A549 (cell line): ENCODE measurements around the gene LY86. TPM values are rescaled to one million over a fixed set of nuclear protein-coding genes. Genes with fewer than 3 reads are reported as not detected.

Source experiments
- ATAC-seq, 2 experiments: fragments of 200-7000 bp in 1 of 2; fragments of >200 bp in 1 of 2; cut with Nextera tagmentation in 1 of 2; cut with Tn5 transposase in 1 of 2; 3 replicates each; pipeline versions ENCODE4 v1.8.0 to v1.9.1; 2018 to 2020; ENCODE audit warnings: mild to moderate bottlenecking in 1 of 2, moderate library complexity in 1 of 2
- CTCF ChIA-PET: fragments of 300-600 bp; sonication (Branson Sonifier 250); formaldehyde crosslinking; extraction: SDS; loops from one replicate; lab custom pipeline; 2021; ENCODE audit warnings: antibody characterized with exemption, inconsistent platforms; lab: Yijun Ruan, JAX
- POLR2A ChIA-PET: fragments of 350-600 bp; formaldehyde crosslinking; extraction: SDS; loops from one replicate; lab custom pipeline; 2021; ENCODE audit warnings: antibody characterized with exemption, inconsistent platforms; lab: Yijun Ruan, JAX
- DNase-seq, 2 experiments: peaks; one replicate each; pipeline versions ENCODE4 v3.0.0 to v3.0.0-alpha.2; 2011 to 2016; ENCODE audit warnings: low read depth in 1 of 2, low spot score in 1 of 2
- FAIRE-seq: peaks from 2 replicates; lab custom pipeline; 2011; peaks lifted over from hg19 to GRCh38; lab: Jason Lieb, UNC
- H3K27ac ChIP-seq, 2 experiments: fragments of >200 bp; sonication (Bioruptor Twin); formaldehyde crosslinking; 3 replicates each; pipeline ENCODE4 v1.5.1; 2016 to 2017
- H3K4me1 ChIP-seq: fragments of >200 bp; sonication (Bioruptor Twin); formaldehyde crosslinking; 3 replicates; pipeline ENCODE4 v1.6.1; 2016
- H3K4me2 ChIP-seq: fragments of >200 bp; sonication (Bioruptor Twin); formaldehyde crosslinking; 3 replicates; pipeline ENCODE4 v1.6.1; 2016
- H3K4me3 ChIP-seq: fragments of >200 bp; sonication (Bioruptor Twin); formaldehyde crosslinking; 3 replicates; pipeline ENCODE4 v1.5.1; 2016
- H3K9me3 ChIP-seq: fragments of >200 bp; sonication (Bioruptor Twin); formaldehyde crosslinking; 3 replicates; pipeline ENCODE4 v1.6.1; 2016
- CBX8 ChIP-seq: fragments of 200-600 bp; sonication (generic); IDR thresholded peaks from 2 replicates; pipeline ENCODE4 v1.6.1; 2016
- CHD2 ChIP-seq: fragments of 150-350 bp; IDR thresholded peaks from 2 replicates; pipeline ENCODE4 v1.6.1; 2014; ENCODE audit warnings: low read length; ENCODE audit not compliant: partially characterized antibody
- EHMT2 ChIP-seq: fragments of 200-600 bp; sonication (generic); IDR thresholded peaks from 2 replicates; pipeline ENCODE4 v1.6.1; 2016; ENCODE audit warnings: antibody characterized with exemption, low read depth, mild to moderate bottlenecking, moderate library complexity
- FOSL2 ChIP-seq, 2 experiments: fragments of 450-650 bp in 1 of 2; fragments of >200 bp in 1 of 2; sonication (Bioruptor Twin) in 1 of 2; formaldehyde crosslinking; IDR thresholded peaks; 2 replicates each; pipeline versions ENCODE4 v1.5.0 to v1.6.1; 2016 to 2020; ENCODE audit warnings: mild to moderate bottlenecking in 1 of 2, moderate library complexity in 1 of 2
- GATA3 ChIP-seq: IDR thresholded peaks from 2 replicates; pipeline ENCODE4 v1.6.1; 2012; ENCODE audit warnings: borderline replicate concordance
- HOXB13 ChIP-seq: fragments of 250-450 bp; sonication (Bioruptor Pico); IDR thresholded peaks from 2 replicates; pipeline ENCODE4 v1.5.0; 2020; ENCODE audit warnings: low read depth, mild to moderate bottlenecking, moderate library complexity
- HOXB5 ChIP-seq: fragments of 250-450 bp; sonication (Bioruptor Pico); IDR thresholded peaks from 2 replicates; pipeline ENCODE4 v1.5.0; 2020; ENCODE audit warnings: mild to moderate bottlenecking, moderate library complexity
- KDM1A ChIP-seq: fragments of 200-600 bp; sonication (generic); IDR thresholded peaks from 2 replicates; pipeline ENCODE4 v1.6.1; 2016; ENCODE audit warnings: low read depth, mild to moderate bottlenecking
- KDM5A ChIP-seq: fragments of 200-600 bp; sonication (generic); IDR thresholded peaks from 2 replicates; pipeline ENCODE4 v1.6.1; 2016; ENCODE audit warnings: antibody characterized with exemption, mild to moderate bottlenecking
- MAFK ChIP-seq: fragments of 450-650 bp; IDR thresholded peaks from 2 replicates; pipeline ENCODE4 v1.6.1; 2014; ENCODE audit not compliant: partially characterized antibody
- MYC ChIP-seq: IDR thresholded peaks from 2 replicates; pipeline ENCODE4 v1.6.1; 2012; ENCODE audit warnings: mild to moderate bottlenecking, inconsistent platforms, low read length, improper control_type of control experiment, borderline replicate concordance
- NPAS2 ChIP-seq: fragments of 250-450 bp; sonication (Bioruptor Pico); IDR thresholded peaks from 2 replicates; pipeline ENCODE4 v1.8.0; 2022; ENCODE audit warnings: mild to moderate bottlenecking, moderate library complexity, borderline replicate concordance
- RAD21 ChIP-seq, 2 experiments: fragments of >200 bp in 1 of 2; sonication (Bioruptor Twin) in 1 of 2; formaldehyde crosslinking in 1 of 2; IDR thresholded peaks in 1 of 2; conservative IDR thresholded peaks in 1 of 2; 2 replicates in 1 of 2; 3 replicates in 1 of 2; pipeline ENCODE4 v1.6.1; 2012 to 2018; ENCODE audit warnings: inconsistent platforms in 1 of 2
- TFCP2L1 ChIP-seq: fragments of 250-450 bp; sonication (Bioruptor Pico); IDR thresholded peaks from 2 replicates; pipeline ENCODE4 v1.5.0; 2021; ENCODE audit warnings: mild to moderate bottlenecking
- ZC3H11A ChIP-seq: fragments of 450-650 bp; IDR thresholded peaks from 2 replicates; pipeline ENCODE4 v1.6.1; 2014; ENCODE audit warnings: antibody characterized with exemption, mild to moderate bottlenecking
- ZFP36 ChIP-seq: fragments of 450-650 bp; IDR thresholded peaks from 2 replicates; pipeline ENCODE4 v1.6.1; 2014; ENCODE audit warnings: borderline replicate concordance; ENCODE audit not compliant: partially characterized antibody
- ZNF302 ChIP-seq: fragments of 250-450 bp; sonication (Bioruptor Pico); IDR thresholded peaks from 2 replicates; pipeline ENCODE4 v1.9.0; 2021; ENCODE audit warnings: inconsistent platforms, mild to moderate bottlenecking, moderate library complexity
- ZSCAN20 ChIP-seq: fragments of 250-450 bp; sonication (Bioruptor Pico); IDR thresholded peaks from 2 replicates; pipeline ENCODE4 v1.8.0; 2022; ENCODE audit warnings: mild to moderate bottlenecking, moderate library complexity
- WGBS: methylation state at CpG from one replicate; pipeline ENCODE4 v1.1.6; 2017; ENCODE audit errors: missing lambda C conversion rate; 5-methylcytosine and 5-hydroxymethylcytosine counted together
- polyA plus RNA-seq, 4 experiments: library from polyadenylated mRNA; depleted of rRNA in 3 of 4; stranded (reverse); fragments of >200 nt; fragmentation: RNase III in 1 of 4; extraction: RNeasy Plus Mini Kit Qiagen cat#74134 plus additional on column Dnase treatment in 1 of 4; gene quantifications; 2 replicates in 3 of 4; 3 replicates in 1 of 4; pipeline ENCODE4 v1.2.3, GENCODE V29; 2011 to 2017
- TF ChIP-seq, protein P1 (sequence below): IDR thresholded peaks from 2 replicates; pipeline ENCODE4 v1.6.1; 2012
- TF ChIP-seq, protein P2 (sequence below): fragments of 250-450 bp; sonication (Bioruptor Pico); IDR thresholded peaks from 2 replicates; pipeline ENCODE4 v1.5.0; 2020; ENCODE audit warnings: low read depth, mild to moderate bottlenecking, moderate library complexity
- TF ChIP-seq, protein P3 (sequence below): IDR thresholded peaks from 2 replicates; pipeline ENCODE4 v1.6.1; 2012; ENCODE audit warnings: low read depth, borderline replicate concordance
- TF ChIP-seq, protein P4 (sequence below): fragments of 200-600 bp; sonication (generic); IDR thresholded peaks from 2 replicates; pipeline ENCODE4 v1.6.1; 2016; ENCODE audit warnings: antibody characterized with exemption, mild to moderate bottlenecking, moderate library complexity
- TF ChIP-seq, protein P5 (sequence below): fragments of >200 bp; sonication (Bioruptor Twin); formaldehyde crosslinking; IDR thresholded peaks from 3 replicates; pipeline ENCODE4 v1.6.1; 2016
- TF ChIP-seq, protein P6 (sequence below): fragments of >200 bp; sonication (Bioruptor Twin); formaldehyde crosslinking; IDR thresholded peaks from 3 replicates; pipeline ENCODE4 v1.5.1; 2016

LY86 gene
- polyA plus RNA-seq, 2 of the 4 experiments (the other 2 are of a cell fraction): not detected

DNA sequence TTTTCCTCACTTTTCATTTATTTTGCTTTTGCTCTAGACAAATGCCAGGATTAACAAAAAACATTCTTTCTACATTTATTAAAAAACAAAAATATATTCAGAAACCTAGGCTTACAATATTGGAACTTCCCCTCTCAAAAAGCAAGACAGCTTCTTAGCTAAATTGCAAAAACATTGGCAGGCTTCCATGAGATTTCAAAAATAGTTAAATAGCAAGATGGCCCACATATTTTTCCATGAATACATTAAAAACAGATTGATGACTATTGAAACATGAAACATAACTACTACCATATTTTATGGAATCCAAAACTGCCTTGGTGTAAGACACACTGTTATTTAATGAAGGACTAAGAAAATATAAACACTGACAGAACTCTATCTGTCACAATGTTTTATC is 92.0 kb downstream of the LY86 start:
- DNase-seq: no peak
- no peak for ATAC-seq
- ChIA-PET CTCF (interaction anchor here (1.7 kb wide), 1 partner anchor 559 kb away, joined by 3 read pairs; no protein-coding TSS in a partner anchor), POLR2A (no interaction called here)
- Histone ChIP-seq H3K27ac (no peak overlapping the region), H3K4me3 (no peak overlapping the region), H3K4me1 (peaks cover 26% of the 10 kb centered on the region), H3K4me2 (no peak overlapping the region)
- FAIRE-seq: no peak
- TF ChIP-seq, protein P1, sequence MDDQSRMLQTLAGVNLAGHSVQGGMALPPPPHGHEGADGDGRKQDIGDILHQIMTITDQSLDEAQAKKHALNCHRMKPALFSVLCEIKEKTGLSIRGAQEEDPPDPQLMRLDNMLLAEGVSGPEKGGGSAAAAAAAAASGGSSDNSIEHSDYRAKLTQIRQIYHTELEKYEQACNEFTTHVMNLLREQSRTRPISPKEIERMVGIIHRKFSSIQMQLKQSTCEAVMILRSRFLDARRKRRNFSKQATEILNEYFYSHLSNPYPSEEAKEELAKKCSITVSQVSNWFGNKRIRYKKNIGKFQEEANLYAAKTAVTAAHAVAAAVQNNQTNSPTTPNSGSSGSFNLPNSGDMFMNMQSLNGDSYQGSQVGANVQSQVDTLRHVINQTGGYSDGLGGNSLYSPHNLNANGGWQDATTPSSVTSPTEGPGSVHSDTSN: no peak
- TF ChIP-seq, protein P2, sequence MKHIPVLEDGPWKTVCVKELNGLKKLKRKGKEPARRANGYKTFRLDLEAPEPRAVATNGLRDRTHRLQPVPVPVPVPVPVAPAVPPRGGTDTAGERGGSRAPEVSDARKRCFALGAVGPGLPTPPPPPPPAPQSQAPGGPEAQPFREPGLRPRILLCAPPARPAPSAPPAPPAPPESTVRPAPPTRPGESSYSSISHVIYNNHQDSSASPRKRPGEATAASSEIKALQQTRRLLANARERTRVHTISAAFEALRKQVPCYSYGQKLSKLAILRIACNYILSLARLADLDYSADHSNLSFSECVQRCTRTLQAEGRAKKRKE (CRISPR knock-in tag): no peak
- TF ChIP-seq KDM5A (no peak), TFCP2L1 (CRISPR knock-in tag) (no peak), KDM1A (no peak), RAD21 (conservative IDR thresholded peaks at IDR 0.05 in 1 of 2, IDR thresholded peaks at IDR 0.05 in 1 of 2) (no peak), HOXB5 (CRISPR knock-in tag) (no peak), ZFP36 (no peak), MAFK (no peak), CHD2 (no peak), CBX8 (no peak), MYC (no peak), ZSCAN20 (CRISPR knock-in tag) (no peak)
- TF ChIP-seq, protein P3, sequence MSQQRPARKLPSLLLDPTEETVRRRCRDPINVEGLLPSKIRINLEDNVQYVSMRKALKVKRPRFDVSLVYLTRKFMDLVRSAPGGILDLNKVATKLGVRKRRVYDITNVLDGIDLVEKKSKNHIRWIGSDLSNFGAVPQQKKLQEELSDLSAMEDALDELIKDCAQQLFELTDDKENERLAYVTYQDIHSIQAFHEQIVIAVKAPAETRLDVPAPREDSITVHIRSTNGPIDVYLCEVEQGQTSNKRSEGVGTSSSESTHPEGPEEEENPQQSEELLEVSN: no peak
- TF ChIP-seq, protein P4, sequence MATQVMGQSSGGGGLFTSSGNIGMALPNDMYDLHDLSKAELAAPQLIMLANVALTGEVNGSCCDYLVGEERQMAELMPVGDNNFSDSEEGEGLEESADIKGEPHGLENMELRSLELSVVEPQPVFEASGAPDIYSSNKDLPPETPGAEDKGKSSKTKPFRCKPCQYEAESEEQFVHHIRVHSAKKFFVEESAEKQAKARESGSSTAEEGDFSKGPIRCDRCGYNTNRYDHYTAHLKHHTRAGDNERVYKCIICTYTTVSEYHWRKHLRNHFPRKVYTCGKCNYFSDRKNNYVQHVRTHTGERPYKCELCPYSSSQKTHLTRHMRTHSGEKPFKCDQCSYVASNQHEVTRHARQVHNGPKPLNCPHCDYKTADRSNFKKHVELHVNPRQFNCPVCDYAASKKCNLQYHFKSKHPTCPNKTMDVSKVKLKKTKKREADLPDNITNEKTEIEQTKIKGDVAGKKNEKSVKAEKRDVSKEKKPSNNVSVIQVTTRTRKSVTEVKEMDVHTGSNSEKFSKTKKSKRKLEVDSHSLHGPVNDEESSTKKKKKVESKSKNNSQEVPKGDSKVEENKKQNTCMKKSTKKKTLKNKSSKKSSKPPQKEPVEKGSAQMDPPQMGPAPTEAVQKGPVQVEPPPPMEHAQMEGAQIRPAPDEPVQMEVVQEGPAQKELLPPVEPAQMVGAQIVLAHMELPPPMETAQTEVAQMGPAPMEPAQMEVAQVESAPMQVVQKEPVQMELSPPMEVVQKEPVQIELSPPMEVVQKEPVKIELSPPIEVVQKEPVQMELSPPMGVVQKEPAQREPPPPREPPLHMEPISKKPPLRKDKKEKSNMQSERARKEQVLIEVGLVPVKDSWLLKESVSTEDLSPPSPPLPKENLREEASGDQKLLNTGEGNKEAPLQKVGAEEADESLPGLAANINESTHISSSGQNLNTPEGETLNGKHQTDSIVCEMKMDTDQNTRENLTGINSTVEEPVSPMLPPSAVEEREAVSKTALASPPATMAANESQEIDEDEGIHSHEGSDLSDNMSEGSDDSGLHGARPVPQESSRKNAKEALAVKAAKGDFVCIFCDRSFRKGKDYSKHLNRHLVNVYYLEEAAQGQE: no peak
- TF ChIP-seq, all 56 proteins: peak for 0
- H3K9me3 ChIP-seq: no peaks in the 10 kb centered on the region

DNA sequence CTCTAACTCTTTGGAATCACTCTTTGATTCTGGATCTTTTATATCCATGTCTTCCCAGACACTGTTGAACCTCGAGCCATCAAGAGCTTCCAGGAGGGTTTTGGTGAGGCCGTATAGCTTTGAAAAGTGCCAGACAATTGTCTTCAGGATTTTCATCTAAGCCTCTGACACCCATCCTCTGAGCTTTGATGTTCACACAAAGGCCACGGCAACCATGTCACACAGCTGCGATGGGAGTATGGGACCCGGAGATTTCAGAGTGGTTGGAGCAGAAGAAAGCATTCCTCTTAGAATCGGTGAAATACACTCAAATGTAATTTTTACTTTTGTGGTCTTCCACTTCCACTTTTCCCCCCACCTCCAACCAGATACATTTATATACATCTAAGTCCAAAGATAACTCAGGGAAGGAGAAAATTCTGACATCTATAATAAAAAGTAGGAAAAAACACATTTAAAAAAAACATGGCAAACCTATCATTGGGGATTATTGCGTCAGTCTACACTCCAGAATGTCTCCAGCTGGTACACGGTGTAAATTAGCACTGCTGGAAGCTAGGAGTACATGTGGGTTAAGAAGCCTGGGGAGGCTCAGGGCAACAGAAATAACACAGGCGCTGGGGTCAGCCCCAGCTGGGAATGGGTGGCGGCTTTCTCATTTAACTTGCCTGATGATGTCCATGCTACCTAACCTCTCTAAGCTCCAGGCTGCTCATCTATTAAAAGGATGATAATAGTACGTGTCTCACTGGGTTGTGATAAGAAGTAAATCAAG is 92.7 kb downstream of the LY86 start:
- Histone ChIP-seq H3K4me3 (no peak overlapping the region), H3K27ac (no peak overlapping the region), H3K9me3 (no peaks in the 10 kb centered on the region), H3K4me2 (no peak overlapping the region), H3K4me1 (peaks cover 26% of the 10 kb centered on the region)
- ChIA-PET POLR2A (no interaction called here), CTCF (interaction anchor here (1.7 kb wide), 1 partner anchor 558 kb away, joined by 3 read pairs; no protein-coding TSS in a partner anchor)
- TF ChIP-seq FOSL2 (IDR thresholded peaks at IDR 0.05): no peak
- TF ChIP-seq FOSL2 (CRISPR knock-in tag; IDR thresholded peaks at IDR 0.05): no peak
- ATAC-seq: no peak
- no peak for DNase-seq
- no peak for FAIRE-seq
- 83% methylated on average over 11 of the region's 11 CpGs for WGBS

DNA sequence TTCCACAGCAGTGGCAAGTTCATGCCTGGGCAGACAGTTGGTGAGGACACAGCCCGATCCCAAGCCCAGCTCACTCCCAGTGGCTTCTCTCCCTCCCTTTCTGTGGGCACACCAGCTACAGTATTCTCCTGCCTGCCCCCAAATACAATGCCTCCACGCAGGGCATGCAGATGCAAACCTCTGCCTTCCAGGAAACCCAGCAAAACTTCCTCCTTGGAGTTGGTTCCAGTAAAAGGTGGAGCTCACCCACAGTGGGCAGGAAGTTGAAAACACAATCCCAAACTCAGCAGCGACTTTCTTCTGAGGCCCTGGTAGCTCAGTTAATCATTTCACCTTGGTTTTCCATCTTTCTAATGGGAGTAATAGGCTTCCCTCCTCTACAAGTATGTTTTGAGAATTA is 93.7 kb downstream of the LY86 start:
- ChIA-PET POLR2A (no interaction called here), CTCF (no interaction called here)
- Histone ChIP-seq H3K27ac (no peak overlapping the region), H3K9me3 (no peaks in the 10 kb centered on the region), H3K4me1 (peaks cover 24% of the 10 kb centered on the region), H3K4me3 (no peak overlapping the region)
- DNase-seq (no peak), ATAC-seq (no peak), FAIRE-seq (no peak)
- WGBS: 80% methylated on average over 3 of the region's 3 CpGs
- TF ChIP-seq NPAS2 (CRISPR knock-in tag): no peak
- TF ChIP-seq ZC3H11A: no peak
- TF ChIP-seq MAFK: no peak
- no peak for TF ChIP-seq EHMT2
- TF ChIP-seq, protein P5, sequence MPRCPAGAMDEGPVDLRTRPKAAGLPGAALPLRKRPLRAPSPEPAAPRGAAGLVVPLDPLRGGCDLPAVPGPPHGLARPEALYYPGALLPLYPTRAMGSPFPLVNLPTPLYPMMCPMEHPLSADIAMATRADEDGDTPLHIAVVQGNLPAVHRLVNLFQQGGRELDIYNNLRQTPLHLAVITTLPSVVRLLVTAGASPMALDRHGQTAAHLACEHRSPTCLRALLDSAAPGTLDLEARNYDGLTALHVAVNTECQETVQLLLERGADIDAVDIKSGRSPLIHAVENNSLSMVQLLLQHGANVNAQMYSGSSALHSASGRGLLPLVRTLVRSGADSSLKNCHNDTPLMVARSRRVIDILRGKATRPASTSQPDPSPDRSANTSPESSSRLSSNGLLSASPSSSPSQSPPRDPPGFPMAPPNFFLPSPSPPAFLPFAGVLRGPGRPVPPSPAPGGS: no peak
- TF ChIP-seq ZNF302 (CRISPR knock-in tag): no peak
- no peak for TF ChIP-seq HOXB13 (CRISPR knock-in tag)
- TF ChIP-seq GATA3: no peak
- TF ChIP-seq, protein P6, sequence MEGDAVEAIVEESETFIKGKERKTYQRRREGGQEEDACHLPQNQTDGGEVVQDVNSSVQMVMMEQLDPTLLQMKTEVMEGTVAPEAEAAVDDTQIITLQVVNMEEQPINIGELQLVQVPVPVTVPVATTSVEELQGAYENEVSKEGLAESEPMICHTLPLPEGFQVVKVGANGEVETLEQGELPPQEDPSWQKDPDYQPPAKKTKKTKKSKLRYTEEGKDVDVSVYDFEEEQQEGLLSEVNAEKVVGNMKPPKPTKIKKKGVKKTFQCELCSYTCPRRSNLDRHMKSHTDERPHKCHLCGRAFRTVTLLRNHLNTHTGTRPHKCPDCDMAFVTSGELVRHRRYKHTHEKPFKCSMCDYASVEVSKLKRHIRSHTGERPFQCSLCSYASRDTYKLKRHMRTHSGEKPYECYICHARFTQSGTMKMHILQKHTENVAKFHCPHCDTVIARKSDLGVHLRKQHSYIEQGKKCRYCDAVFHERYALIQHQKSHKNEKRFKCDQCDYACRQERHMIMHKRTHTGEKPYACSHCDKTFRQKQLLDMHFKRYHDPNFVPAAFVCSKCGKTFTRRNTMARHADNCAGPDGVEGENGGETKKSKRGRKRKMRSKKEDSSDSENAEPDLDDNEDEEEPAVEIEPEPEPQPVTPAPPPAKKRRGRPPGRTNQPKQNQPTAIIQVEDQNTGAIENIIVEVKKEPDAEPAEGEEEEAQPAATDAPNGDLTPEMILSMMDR: no peak
- TF ChIP-seq MYC: no peak
- TF ChIP-seq, all 56 proteins: peak for 0
- H3K4me2 ChIP-seq: no peak overlapping the region
